G401.6 (cell line): ENCODE measurements around the gene IGSF9B.

Experiments
- FAIRE-seq: peaks from 2 replicates; lab custom pipeline; 2012; peaks lifted over from hg19 to GRCh38; lab: Jason Lieb, UNC

The IGSF9B gene

DNA sequence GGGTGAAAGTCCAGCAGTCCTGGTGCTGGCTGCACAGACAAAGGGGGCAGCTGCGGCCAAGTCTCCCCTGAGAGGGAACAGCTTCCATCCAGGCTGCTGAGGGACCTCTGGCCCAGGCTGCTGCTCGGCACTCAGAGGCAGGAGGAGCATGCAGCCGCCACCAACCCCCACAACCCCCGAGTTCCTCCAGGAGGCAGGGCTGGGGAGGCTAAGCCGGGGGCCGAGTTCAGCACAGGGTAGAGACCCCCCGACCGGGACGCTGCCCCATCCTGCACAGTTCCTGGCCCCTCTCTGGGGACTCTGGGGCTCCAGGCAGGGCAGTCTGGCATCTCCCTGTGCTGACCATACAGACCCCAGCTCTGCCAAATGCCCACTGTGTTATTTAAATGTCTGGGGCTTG is 20.2 kb downstream of the IGSF9B start:
- FAIRE-seq: no peak

- no peak for FAIRE-seq
These were observed 20.6 kb downstream of the IGSF9B start for GRCh38 chr11:133936136-133936535.

DNA sequence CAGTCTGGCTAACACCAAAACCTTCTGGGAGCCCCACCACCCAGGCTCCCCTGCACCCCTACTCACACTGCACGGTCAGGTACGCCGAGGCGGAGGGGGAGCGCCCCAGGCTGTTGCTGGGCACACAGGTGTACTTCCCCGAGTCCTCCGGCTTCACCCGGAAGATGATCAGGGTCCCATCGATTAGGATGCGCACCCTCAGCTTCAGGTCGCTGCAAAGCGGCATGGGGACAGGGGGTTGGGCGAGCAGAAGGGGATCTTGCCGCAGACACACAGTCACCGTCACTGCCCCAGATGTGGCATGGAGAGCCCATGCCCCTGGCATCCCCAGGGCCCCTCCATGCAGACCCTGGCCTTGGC is 21.2 kb downstream of the IGSF9B start:
- no peak for FAIRE-seq

DNA sequence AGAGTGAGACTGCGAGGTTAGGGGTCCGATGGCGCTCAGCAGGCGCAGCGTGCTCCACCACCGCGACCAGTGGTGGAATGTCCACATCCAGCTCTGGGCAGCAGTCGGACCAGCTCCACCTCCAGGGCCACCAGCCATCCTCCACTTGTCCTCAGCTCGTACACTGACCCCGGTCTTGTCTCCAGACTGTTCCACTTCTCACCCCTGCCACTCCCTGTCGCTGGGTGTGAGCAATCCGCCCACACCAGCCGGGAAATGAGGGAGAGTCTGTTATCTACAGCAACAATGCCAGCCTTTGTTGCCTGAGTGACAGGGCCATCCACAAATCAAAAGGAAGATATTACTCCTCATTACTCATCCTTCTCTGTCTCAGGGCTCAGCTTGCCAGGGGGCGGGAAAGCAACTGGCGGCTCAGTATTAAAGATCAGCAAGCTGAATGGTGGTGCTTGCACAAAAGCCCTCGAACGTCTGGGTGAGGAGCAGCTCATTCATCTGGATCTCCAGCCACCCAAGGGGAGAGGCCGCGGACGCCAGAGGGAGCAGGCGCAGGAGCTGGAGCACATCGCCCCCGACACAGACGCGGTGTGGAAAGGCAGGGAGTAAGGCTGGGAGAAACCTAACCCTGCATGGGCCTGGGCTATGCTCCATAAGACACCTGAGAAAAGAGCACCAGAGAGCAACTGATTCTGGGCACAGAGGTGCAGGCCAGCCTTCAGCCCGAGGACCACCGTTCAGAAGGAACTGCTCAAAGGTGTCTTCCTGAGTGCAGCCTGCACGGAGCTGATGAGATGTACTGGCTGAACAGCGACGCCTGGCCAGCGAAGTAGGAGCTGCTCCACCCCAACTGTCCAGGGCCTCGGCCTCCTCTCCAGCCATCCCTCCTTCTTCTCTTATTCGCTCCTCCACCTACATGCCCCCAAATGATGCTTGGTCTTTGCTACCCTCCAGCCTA is 21.9 kb downstream of the IGSF9B start:
- FAIRE-seq: no peak

DNA sequence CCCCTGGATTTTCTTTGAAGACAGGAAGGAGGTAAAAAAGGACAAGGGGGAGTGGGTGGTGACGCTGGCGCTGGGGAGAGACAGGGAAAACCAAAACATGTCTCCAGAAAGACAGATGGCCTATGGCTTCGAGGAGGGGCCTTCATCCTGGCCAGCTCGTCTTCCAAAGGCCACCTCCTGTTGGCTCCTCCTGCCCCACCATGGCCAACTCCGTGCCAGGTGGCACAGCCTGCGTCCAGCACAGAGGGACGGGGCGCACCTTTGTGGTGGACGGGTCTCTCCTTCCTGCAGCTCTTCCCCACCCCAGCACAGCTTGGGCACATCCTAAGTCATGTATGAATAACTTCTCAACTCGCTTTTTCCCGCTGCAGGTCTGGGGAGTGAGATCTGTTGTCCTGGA is 22.7 kb downstream of the IGSF9B start:
- FAIRE-seq: no peak

GRCh38 chr11:133931449-133932060 is 25.2 kb downstream of the IGSF9B start:
- no peak for FAIRE-seq

GRCh38 chr11:133930767-133931448 is 25.9 kb downstream of the IGSF9B start:
- no peak for FAIRE-seq

GRCh38 chr11:133930053-133930766 is 26.6 kb downstream of the IGSF9B start:
- no peak for FAIRE-seq

- no peak for FAIRE-seq
These were observed 27.2 kb downstream of the IGSF9B start for GRCh38 chr11:133929401-133930052.

- no peak for FAIRE-seq
These were observed 28.1 kb downstream of the IGSF9B start for GRCh38 chr11:133928628-133929059.

DNA sequence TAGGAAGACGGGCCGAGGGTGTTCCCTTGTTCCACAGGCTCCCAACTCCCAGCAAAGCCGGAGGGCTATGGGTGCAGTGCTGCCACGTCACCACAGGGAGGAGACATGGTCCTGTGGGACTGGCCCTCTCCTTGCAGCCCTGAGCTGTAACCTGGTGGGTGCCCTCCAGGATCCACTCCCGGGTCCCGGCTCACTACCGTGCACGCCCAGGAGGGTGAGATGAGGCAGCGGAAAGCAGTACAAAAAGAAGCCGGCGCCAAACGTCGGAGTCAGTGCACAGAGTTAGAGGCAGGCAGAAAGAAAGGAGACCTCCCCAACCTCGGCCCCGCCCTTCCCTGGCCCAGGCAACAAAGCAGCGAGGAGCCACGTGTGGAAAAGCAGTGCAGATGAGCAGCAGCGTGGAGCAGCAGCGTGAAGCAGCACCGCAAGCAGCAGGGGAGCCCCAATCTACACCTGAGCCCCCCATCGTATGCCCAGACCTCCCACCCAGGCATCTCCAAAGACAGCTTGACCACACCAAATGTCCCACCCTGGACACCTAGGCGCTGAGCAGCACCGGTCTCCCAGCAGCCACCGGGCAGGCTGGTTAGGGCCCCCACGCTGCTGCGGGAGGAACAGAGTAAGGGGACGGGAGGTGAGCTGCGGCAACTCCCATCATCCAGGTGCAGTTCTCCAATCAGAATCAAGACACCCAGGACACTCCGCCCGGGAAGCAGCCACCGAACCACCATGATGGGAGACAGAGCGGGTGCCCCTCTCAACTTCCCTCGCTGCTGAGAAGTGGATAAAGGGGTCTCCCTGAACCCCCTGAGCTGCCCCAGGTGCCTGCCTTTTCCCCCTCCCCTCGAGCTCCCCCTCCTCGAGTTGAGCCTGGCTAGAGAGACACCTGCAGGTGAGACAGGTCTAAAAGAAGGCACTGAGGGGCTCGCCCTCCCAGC is 28.8 kb downstream of the IGSF9B start:
- FAIRE-seq: no peak

DNA sequence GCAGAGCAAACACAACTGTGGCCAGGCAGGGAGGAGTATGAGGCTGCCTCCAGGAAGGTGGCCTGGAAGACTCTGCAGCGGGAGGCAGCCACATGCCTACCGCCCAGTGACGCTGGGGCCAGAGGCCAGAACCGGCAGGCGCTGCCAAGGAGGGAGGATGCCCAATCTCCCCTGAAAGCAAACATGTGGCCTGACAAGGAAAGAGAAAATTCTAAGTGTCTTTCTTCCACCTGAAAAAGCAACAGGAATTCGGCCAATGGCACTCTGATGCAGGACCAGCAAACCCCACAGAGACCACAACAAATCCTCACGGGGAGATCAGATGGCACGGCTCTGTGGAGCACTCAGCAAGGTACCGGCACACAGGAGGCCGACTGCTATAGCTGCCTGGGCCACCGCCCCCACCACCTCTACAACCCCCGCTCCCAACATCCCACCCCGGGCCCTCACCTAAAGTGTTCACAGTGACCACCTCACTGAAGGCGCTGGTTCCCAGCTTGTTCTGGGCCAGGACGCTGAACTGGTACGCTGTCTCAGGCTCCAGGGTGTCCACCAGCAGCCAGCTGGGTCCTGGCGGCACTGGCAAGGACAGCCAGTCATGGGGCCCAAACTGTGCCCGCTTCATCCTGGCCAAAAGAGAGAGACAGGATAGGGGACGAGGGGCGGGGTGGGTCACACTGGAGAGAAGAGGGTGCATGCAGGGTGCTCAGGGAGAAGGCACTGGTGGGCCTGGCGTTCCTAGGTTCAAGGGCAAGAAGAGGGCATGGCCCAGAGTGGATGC is 30.1 kb downstream of the IGSF9B start:
- FAIRE-seq: no peak

DNA sequence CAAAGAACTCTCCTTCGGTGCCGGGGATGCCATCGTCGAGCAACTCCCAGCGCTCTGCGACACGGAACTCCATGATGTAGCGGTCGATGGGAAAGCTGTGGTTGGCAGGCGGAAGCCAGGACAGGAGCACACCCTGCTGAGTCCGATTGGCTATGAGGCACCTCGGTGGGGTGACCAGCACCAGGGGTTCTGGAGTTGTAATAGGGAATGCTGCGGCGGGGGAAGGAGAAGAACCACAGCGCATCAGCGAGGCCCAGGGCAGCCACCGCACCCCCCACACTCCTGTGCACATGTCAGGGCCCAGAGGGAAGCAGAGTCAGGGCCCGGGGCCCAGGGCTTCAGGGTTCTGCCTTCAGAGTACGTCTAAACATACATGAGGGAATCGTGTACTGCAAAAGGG is 31.0 kb downstream of the IGSF9B start:
- no peak for FAIRE-seq

DNA sequence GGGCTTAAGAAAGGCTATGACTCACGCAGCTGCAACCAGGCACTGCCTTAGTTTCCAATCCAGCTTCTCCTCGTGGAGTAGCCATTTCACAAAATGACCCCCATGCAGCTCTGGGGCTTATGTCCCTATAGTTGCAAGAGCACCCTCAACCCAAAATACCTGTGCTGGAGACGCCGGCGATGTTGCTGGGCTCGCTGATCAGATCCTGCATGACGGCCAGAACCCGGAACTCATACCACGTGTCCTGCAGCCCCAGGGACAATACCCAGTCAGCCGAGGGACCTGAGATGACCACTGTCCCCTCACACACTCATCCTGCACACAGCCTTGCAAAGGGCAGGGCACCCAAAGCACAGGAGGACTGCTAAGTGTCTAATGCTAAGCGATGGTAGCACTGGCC is 32.1 kb downstream of the IGSF9B start:
- no peak for FAIRE-seq

- FAIRE-seq: no peak
These were observed 34.5 kb downstream of the IGSF9B start for GRCh38 chr11:133922078-133922870.

DNA sequence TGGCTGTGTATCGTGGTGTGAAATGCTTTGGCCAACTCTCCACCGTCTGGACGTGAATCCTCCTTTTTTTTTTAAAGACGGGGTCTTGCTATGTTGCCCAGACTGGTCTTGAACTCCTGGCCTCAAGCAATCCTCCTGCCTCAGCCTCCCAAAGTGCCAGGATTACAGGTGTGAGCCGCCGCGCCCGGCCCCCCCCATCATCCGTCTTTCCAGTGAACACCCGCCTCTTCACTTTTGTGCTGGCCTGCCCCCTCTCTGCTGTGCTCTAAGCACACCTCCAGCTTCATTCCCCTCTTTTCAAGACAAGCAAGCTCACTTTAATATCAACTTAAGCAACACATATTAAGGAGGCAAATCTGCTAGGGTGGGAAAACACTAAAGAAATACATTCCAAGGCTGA is 35.3 kb downstream of the IGSF9B start:
- FAIRE-seq: no peak

- no peak for FAIRE-seq
These were observed 35.7 kb downstream of the IGSF9B start for GRCh38 chr11:133921026-133921425.

GRCh38 chr11:133920109-133920990 is 36.4 kb downstream of the IGSF9B start:
- no peak for FAIRE-seq
